SK-N-MC (cell line): ENCODE results near the gene ADCY5.

Experiments used
- EZH2 ChIP-seq: fragments of 200-600 bp; sonication (generic); IDR thresholded peaks from one replicate; pipeline ENCODE4 v1.6.1; 2017; ENCODE audit warnings: antibody characterized with exemption
- FOXP2 ChIP-seq: optimal IDR thresholded peaks from 2 replicates; pipeline ENCODE3; 2011; ENCODE audit warnings: mild to moderate bottlenecking, moderate library complexity; ENCODE audit not compliant: insufficient read depth; ENCODE audit errors: extremely low read length, control extremely low read depth
- POLR2AphosphoS5 ChIP-seq: IDR thresholded peaks from 2 replicates; pipeline ENCODE4 v1.6.1; 2012; ENCODE audit warnings: mild to moderate bottlenecking, low read depth, low read length, borderline replicate concordance

GRCh38 chr3:123483146-123483545 lies 34.3 kb upstream of the ADCY5 start:
- TF ChIP-seq POLR2AphosphoS5 (no peak), EZH2 (no peak), FOXP2 (no peak)
